Kidney (tissue), 14 donors: ENCODE data around the gene BCL2L1. TPM values are rescaled to one million over a fixed set of nuclear protein-coding genes. Genes with fewer than 3 reads are reported as not detected.
A peak's percentile ranks its signal among the peaks of the same experiment; 100 is the strongest.

Experiments
- DNase-seq, 5 donors: peaks; one replicate each; pipeline ENCODE4 v3.0.0-alpha.2; 2013 to 2020
- FAIRE-seq: peaks from 2 replicates; lab custom pipeline; 2012; peaks lifted over from hg19 to GRCh38; lab: Jason Lieb, UNC
- H3K27ac ChIP-seq, 2 donors: one replicate each; pipeline ENCODE4 v1.7.0; 2013; ENCODE audit warnings: low read depth in 2 of 2, low read length in 2 of 2, inconsistent platforms in 1 of 2
- H3K27me3 ChIP-seq: one replicate; pipeline ENCODE4 v1.7.1; 2013; ENCODE audit warnings: low read length, inconsistent platforms; ENCODE audit not compliant: control insufficient read depth, insufficient read depth
- H3K36me3 ChIP-seq, 3 donors: one replicate each; pipeline versions ENCODE4 v1.7.0 to v1.7.1; 2013; ENCODE audit warnings: low read length in 3 of 3, control low read depth in 1 of 3, inconsistent platforms in 1 of 3; ENCODE audit not compliant: insufficient read depth in 3 of 3, control insufficient read depth in 2 of 3
- H3K4me1 ChIP-seq, 3 donors: one replicate each; pipeline versions ENCODE4 v1.7.0 to v1.7.1; 2013; ENCODE audit warnings: low read length in 3 of 3, inconsistent platforms in 1 of 3, low read depth in 1 of 3; ENCODE audit not compliant: control insufficient read depth in 2 of 3, insufficient read depth in 2 of 3
- H3K4me3 ChIP-seq, 3 donors: one replicate each; pipeline versions ENCODE4 v1.7.0 to v1.8.1; 2013; ENCODE audit warnings: low read length in 3 of 3, control low read depth in 1 of 3, inconsistent platforms in 1 of 3
- H3K9ac ChIP-seq, 3 donors: one replicate each; pipeline versions ENCODE4 v1.7.0 to v1.7.1; 2013; ENCODE audit warnings: low read length in 3 of 3, control low read depth in 1 of 3, inconsistent platforms in 1 of 3
- H3K9me3 ChIP-seq, 3 donors: one replicate each; pipeline versions ENCODE4 v1.7.0 to v1.7.1; 2013; ENCODE audit warnings: low read length in 3 of 3, control low read depth in 1 of 3, inconsistent platforms in 1 of 3; ENCODE audit not compliant: control insufficient read depth in 2 of 3, insufficient read depth in 1 of 3
- intact Hi-C: fragments of 100-400 bp; cut with DNase I; formaldehyde crosslinking; loops from one replicate; pipeline ENCODE4 v1.11.1; 2022
- polyA plus RNA-seq: library from polyadenylated mRNA; stranded (reverse); fragments of 350-450 nt; fragmentation: Illumina TruSeq; extraction: RNeasy Lipid Tissue Mini Kit (QIAGEN cat#74804); gene quantifications from one replicate; pipeline ENCODE4 v1.2.3, GENCODE V29; 2014; ENCODE audit warnings: low read depth, low replicate concordance; ENCODE audit not compliant: insufficient read depth
- total RNA-seq: library from RNA; stranded (reverse); fragmentation: NEBNext Ultra II Directional; extraction: Animal tissue kit (Norgen Biotek cat#: 25700); gene quantifications from one replicate; pipeline ENCODE4 v1.2.1, GENCODE V29; 2021
- TF ChIP-seq, protein P1 (sequence below): IDR thresholded peaks from 3 replicates; pipeline ENCODE4 v1.5.1; 2012; ENCODE audit warnings: mild to moderate bottlenecking, moderate library complexity, borderline replicate concordance; ENCODE audit not compliant: insufficient read depth; ENCODE audit errors: extremely low read depth
- donor health status: control.
- donor health status: control.
- donor health status: control.
- donor health status: control.
- donor health status: control.
- donor health status: DM: yes; HTN: yes; CAD: no.
- donor health status: Normal renal cell carcinoma (clear cell type).

Gene BCL2L1
- total and polyA plus RNA-seq, 2 donors from 2014 or later = 132 to 139 TPM

DNA sequence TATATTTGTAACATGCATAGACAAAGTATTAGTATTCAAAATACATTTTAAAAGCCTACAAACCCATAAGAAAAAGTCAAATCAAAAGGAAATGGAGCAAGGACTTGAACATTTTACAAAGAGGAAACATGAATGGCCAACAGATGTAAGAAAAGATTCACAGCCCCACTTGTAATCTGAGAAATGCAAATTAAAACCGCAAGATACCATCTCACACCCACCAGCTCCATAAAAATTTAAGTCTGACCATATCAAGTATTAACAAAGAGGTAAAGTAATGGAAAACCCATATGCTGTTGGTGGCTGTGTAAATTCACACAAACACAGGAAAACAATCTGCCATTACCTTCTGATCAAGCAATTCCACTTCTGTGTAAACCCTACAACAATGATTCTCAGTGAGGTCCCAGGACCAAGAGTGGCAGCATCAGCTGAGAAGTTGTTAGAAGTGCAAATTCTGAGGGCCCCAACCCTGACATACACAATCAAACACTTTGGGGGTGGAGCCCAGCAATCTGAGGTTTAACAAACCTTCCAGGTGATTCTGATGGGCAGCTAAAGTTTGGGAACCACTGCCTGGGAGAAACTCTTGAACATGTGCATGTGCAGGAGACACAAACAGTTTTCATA is 30.9 kb downstream of the BCL2L1 start:
- no peaks in the 10 kb centered on the region for H3K9me3 ChIP-seq
- H3K27ac ChIP-seq = peak overlapping the region; percentile 1 to 70
- H3K27me3 ChIP-seq = no peaks in the 10 kb centered on the region
- FAIRE-seq (no peak), DNase-seq (no peak)
- TF ChIP-seq, protein P1, sequence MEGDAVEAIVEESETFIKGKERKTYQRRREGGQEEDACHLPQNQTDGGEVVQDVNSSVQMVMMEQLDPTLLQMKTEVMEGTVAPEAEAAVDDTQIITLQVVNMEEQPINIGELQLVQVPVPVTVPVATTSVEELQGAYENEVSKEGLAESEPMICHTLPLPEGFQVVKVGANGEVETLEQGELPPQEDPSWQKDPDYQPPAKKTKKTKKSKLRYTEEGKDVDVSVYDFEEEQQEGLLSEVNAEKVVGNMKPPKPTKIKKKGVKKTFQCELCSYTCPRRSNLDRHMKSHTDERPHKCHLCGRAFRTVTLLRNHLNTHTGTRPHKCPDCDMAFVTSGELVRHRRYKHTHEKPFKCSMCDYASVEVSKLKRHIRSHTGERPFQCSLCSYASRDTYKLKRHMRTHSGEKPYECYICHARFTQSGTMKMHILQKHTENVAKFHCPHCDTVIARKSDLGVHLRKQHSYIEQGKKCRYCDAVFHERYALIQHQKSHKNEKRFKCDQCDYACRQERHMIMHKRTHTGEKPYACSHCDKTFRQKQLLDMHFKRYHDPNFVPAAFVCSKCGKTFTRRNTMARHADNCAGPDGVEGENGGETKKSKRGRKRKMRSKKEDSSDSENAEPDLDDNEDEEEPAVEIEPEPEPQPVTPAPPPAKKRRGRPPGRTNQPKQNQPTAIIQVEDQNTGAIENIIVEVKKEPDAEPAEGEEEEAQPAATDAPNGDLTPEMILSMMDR = no peak
- intact Hi-C loops = no loop called here
- H3K4me1 ChIP-seq = peaks cover 0 to 30% (median 24%) of the 10 kb centered on the region in 3 donors
- no peak overlapping the region for H3K4me3 ChIP-seq
- H3K36me3 ChIP-seq = peaks cover 2 to 26% (median 11%) of the 10 kb centered on the region in 3 donors
- H3K9ac ChIP-seq = no peak overlapping the region

- H3K27me3 ChIP-seq = no peaks in the 10 kb centered on the region
- peaks cover 2 to 26% (median 6%) of the 10 kb centered on the region in 3 donors for H3K36me3 ChIP-seq
- peaks cover 0 to 35% (median 32%) of the 10 kb centered on the region in 3 donors for H3K4me1 ChIP-seq
- intact Hi-C loops = no loop called here
- no peak overlapping the region for H3K9ac ChIP-seq
- no peak overlapping the region for H3K4me3 ChIP-seq
- TF ChIP-seq, protein P1 = no peak
- no peak for DNase-seq
- H3K9me3 ChIP-seq = no peaks in the 10 kb centered on the region
- no peak for FAIRE-seq
- no peak overlapping the region for H3K27ac ChIP-seq
These were observed 32.5 kb downstream of the BCL2L1 start for GRCh38 chr20:31690124-31690666.

- no peaks in the 10 kb centered on the region for H3K9me3 ChIP-seq
- intact Hi-C loops = no loop called here
- peaks cover 2 to 28% (median 6%) of the 10 kb centered on the region in 3 donors for H3K36me3 ChIP-seq
- H3K4me1 ChIP-seq = peaks cover 0 to 31% (median 30%) of the 10 kb centered on the region in 3 donors
- DNase-seq (no peak), FAIRE-seq (no peak)
- no peak overlapping the region for H3K27ac ChIP-seq
- no peaks in the 10 kb centered on the region for H3K27me3 ChIP-seq
- H3K9ac ChIP-seq = no peak overlapping the region
- no peak overlapping the region for H3K4me3 ChIP-seq
- TF ChIP-seq, protein P1 = no peak
These were observed 33.5 kb downstream of the BCL2L1 start for GRCh38 chr20:31689141-31689540.
